Stimulated activated CD8-positive, alpha-beta memory T cell treated with anti-CD3 and anti-CD28 coated beads, Interleukin-4, amount 100 ng/mL, for 24 hours (primary cell): Measurements from ENCODE around the gene APOA1.
A peak's percentile ranks its signal among the peaks of the same experiment; 100 is the strongest.

Experiments
- DNase-seq: peaks from one replicate; pipeline ENCODE4 v3.0.0-alpha.2; 2020; ENCODE audit warnings: low read depth

The APOA1 gene

DNA sequence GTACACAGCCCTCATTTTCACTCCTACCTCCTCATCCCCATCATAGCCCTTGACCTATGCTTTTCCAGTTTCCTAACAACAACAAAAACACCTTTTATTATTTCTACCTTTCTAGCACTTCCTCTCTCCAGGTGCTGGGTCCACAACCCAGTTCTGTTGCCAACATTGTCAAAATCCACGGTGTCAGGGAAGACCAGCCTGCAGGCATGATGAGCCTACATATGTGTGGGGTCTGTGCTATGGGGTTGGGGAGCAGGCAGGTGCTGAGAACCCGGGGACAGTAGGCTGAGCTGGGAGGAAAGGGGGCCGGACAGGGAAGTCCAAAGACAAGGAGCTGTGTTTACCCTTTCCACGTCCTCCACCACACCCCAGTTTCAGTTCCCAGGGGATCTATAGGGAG is 48.9 kb downstream of the APOA1 start:
- DNase-seq = no peak

DNA sequence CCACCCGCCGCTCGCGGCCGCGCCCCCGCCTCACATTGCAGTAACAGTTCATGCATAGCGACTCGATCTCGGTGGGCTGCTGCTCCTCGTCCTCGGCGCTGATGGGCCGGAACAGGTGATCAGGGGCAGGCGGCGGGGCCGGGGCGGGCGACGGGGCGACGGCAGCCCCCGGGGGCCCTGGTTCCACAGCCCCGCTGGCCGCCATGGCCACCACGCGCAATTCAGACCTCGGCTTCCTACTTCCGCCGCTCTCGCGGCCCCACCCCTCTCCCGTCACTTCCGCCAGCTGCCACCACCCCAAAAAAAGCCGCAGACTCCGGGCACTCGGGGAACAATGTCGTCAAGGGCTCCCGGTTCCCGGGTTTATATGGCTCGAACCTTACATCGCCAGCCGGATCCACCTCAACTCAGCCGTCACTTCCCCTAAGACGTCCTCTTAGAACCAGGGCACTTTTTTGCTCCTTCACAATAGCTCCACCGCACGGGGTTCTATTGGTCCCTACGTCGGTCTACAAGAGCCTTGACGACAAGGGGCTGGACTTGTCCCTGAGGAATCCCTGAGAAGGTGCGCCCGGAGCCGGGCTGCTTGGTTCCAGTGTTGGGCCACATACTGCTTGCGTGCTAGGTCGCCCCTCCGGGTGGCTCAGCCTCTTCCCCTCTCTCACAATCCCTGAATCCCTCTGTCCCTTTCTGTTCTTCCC is 49.5 kb downstream of the APOA1 start, which contains the start of gene ZPR1:
Gene ZPR1, minus strand, starts transcription at position 238 of the 701 bp plus-strand sequence. Its CDS starts 33 bp downstream, at position 205.
- DNase-seq = peak; percentile 75

DNA sequence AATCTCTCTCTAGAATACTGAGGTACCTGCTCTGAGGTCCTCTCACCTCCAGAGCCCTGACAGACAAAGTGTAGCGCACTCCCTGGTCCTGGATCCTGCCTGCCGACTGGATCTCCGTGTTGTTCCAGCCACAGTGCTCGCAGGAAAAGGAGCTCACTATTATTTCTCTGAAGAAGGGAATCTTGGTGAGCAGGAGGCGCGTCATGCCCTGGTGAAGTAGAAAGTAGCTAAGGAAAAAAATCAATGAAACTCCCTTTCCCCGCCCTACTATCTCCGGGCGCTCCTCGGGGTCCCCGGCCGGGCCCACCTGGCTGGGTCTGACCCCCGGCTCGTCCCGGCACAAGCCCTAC is 50.0 kb downstream of the APOA1 start:
- no peak for DNase-seq

DNA sequence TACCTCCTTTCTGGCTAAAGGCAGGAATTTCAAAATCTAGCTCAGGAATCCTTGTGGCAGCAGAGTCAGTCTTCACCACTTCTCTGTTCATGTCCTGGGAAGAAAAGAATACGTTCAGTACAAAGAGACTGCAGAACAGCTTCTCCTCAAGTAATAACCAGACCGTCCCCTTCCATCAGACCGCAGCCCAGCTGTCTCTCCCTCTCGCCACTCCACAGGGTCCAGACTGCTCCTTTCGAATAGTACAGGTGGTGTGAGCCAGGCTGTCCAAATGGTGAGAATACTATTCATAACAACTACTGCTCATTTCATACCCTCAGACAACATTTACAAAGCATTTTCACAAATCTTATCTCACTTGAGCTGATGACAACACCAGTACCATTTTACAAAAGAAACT is 50.5 kb downstream of the APOA1 start:
- DNase-seq = no peak

DNA sequence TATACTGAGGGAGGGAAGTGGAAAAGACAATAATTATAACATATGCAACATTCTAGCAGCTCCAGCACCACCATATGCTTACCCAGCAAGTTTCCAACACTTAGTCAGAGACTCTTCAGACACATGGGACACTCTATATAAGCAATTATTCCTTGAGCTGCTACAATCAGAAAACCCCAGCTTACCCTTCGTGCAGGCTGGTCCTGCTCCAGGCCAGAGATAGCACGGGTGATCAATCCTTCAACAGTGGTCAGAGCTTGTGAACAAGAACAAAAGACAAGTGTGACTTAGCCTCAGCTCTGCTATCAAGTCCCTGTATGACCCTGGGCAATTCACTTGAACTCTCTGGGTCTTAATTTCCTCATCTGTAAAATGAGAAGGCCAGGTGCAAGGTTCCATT is 51.1 kb downstream of the APOA1 start:
- no peak for DNase-seq
